H9 (cell line): ENCODE measurements around the gene GCLM. TPM values are rescaled to one million over a fixed set of nuclear protein-coding genes. Genes with fewer than 3 reads are reported as not detected.
"Not testable (repeated sequence)": the region's sequence is repeated elsewhere in the genome, so short reads cannot be mapped to it uniquely, and the experiment has no call there.

ENCODE experiments used
- DNase-seq: peaks from one replicate; pipeline ENCODE4 v3.0.0-alpha.2; 2017
- H2AFZ ChIP-seq: one replicate; pipeline ENCODE4 v1.6.1; 2013; ENCODE audit warnings: mild to moderate bottlenecking, low read length, control low read depth, moderate library complexity
- H2AK5ac ChIP-seq: 2 replicates; pipeline ENCODE4 v1.6.1; 2013; ENCODE audit warnings: low read length, control low read depth, mixed read lengths; ENCODE audit not compliant: insufficient read length
- H2BK120ac ChIP-seq: one replicate; pipeline ENCODE4 v1.6.1; 2013; ENCODE audit warnings: low read depth, mild to moderate bottlenecking, low read length, control low read depth, inconsistent platforms; ENCODE audit not compliant: poor library complexity, severe bottlenecking
- H2BK12ac ChIP-seq: 2 replicates; pipeline ENCODE4 v1.6.1; 2013; ENCODE audit warnings: low read length, control low read depth, mixed read lengths, low read depth; ENCODE audit not compliant: insufficient read length
- H2BK15ac ChIP-seq: 2 replicates; pipeline ENCODE4 v1.6.1; 2013; ENCODE audit warnings: low read depth, low read length, control low read depth
- H2BK20ac ChIP-seq: one replicate; pipeline ENCODE4 v1.6.1; 2013; ENCODE audit warnings: low read depth, mild to moderate bottlenecking, low read length, control low read depth, inconsistent platforms; ENCODE audit not compliant: poor library complexity, severe bottlenecking
- H2BK5ac ChIP-seq: 2 replicates; pipeline ENCODE4 v1.6.1; 2013; ENCODE audit warnings: low read length, control low read depth, mixed read lengths; ENCODE audit not compliant: insufficient read length
- H3K14ac ChIP-seq: 2 replicates; pipeline ENCODE4 v1.6.1; 2013; ENCODE audit warnings: low read length, control low read depth; ENCODE audit not compliant: insufficient read depth
- H3K18ac ChIP-seq: 2 replicates; pipeline ENCODE4 v1.6.1; 2013; ENCODE audit warnings: low read depth, mild to moderate bottlenecking, mixed read lengths, low read length, control low read depth; ENCODE audit not compliant: insufficient read length
- H3K23ac ChIP-seq: 2 replicates; pipeline ENCODE4 v1.6.1; 2013; ENCODE audit warnings: low read length, control low read depth, mixed read lengths, low read depth; ENCODE audit not compliant: insufficient read length
- H3K23me2 ChIP-seq: 2 replicates; pipeline ENCODE4 v1.6.1; 2013; ENCODE audit warnings: low read depth, mild to moderate bottlenecking, mixed read lengths, low read length, control low read depth; ENCODE audit not compliant: insufficient read length, poor library complexity, severe bottlenecking
- H3K27ac ChIP-seq: 2 replicates; pipeline ENCODE4 v1.5.1; 2013; ENCODE audit warnings: low read length, control low read depth, mixed read lengths, low read depth; ENCODE audit not compliant: insufficient read length
- H3K27me3 ChIP-seq: 2 replicates; pipeline ENCODE4 v1.6.1; 2013; ENCODE audit warnings: low read length, control low read depth, inconsistent platforms; ENCODE audit not compliant: insufficient read depth
- H3K4ac ChIP-seq: 2 replicates; pipeline ENCODE4 v1.6.1; 2013; ENCODE audit warnings: low read depth, mild to moderate bottlenecking, control low read depth, inconsistent platforms, low read length, moderate library complexity
- H3K4me1 ChIP-seq: 2 replicates; pipeline ENCODE4 v1.6.1; 2013; ENCODE audit warnings: low read length, control low read depth, inconsistent platforms; ENCODE audit not compliant: insufficient read depth
- H3K4me2 ChIP-seq: 2 replicates; pipeline ENCODE4 v1.6.1; 2013; ENCODE audit warnings: low read length, control low read depth, mixed read lengths; ENCODE audit not compliant: insufficient read length, insufficient read depth
- H3K56ac ChIP-seq: 2 replicates; pipeline ENCODE4 v1.6.1; 2013; ENCODE audit warnings: low read depth, mild to moderate bottlenecking, mixed read lengths, low read length, control low read depth; ENCODE audit not compliant: insufficient read length
- H3K79me1 ChIP-seq: 2 replicates; pipeline ENCODE4 v1.6.1; 2013; ENCODE audit warnings: low read depth, mild to moderate bottlenecking, moderate library complexity, low read length, control low read depth, inconsistent platforms; ENCODE audit not compliant: insufficient read depth, poor library complexity, severe bottlenecking
- H3K79me2 ChIP-seq: 2 replicates; pipeline ENCODE4 v1.6.1; 2013; ENCODE audit warnings: low read length, control low read depth, inconsistent platforms; ENCODE audit not compliant: insufficient read depth
- H3K9ac ChIP-seq: 2 replicates; pipeline ENCODE4 v1.6.1; 2013; ENCODE audit warnings: low read length, control low read depth, mixed read lengths; ENCODE audit not compliant: insufficient read length; ENCODE audit errors: extremely low read depth
- H3K9me3 ChIP-seq: one replicate; pipeline ENCODE4 v1.6.1; 2013; ENCODE audit warnings: low read depth, low read length, inconsistent platforms; ENCODE audit not compliant: control insufficient read depth
- H3T11ph ChIP-seq: one replicate; pipeline ENCODE4 v1.6.1; 2013; ENCODE audit warnings: mild to moderate bottlenecking, low read length, control low read depth, inconsistent platforms
- H4K20me1 ChIP-seq: one replicate; pipeline ENCODE4 v1.6.1; 2013; ENCODE audit not compliant: control insufficient read depth, insufficient read length, insufficient read depth
- H4K5ac ChIP-seq: 2 replicates; pipeline ENCODE4 v1.6.1; 2013; ENCODE audit warnings: low read depth, mild to moderate bottlenecking, mixed read lengths, low read length, control low read depth; ENCODE audit not compliant: insufficient read length
- H4K8ac ChIP-seq: replicated peaks from 2 replicates; pipeline ENCODE4 v1.6.1; 2013; ENCODE audit warnings: low read length, control low read depth, mixed read lengths, low read depth; ENCODE audit not compliant: insufficient read length
- H4K91ac ChIP-seq: 2 replicates; pipeline ENCODE4 v1.6.1; 2013; ENCODE audit warnings: low read depth, mild to moderate bottlenecking, moderate library complexity, mixed read lengths, low read length, control low read depth; ENCODE audit not compliant: insufficient read length
- H3K27ac Mint-ChIP-seq, 3 experiments: 2 replicates in 2 of 3; 3 replicates in 1 of 3; pipeline ENCODE4 v1.8.0; 2020 to 2021; ENCODE audit warnings: mixed read lengths in 3 of 3, mild to moderate bottlenecking in 1 of 3, moderate library complexity in 1 of 3
- H3K27me3 Mint-ChIP-seq: 2 replicates; pipeline ENCODE4 v1.8.0; 2021; ENCODE audit warnings: low read depth, mild to moderate bottlenecking, moderate library complexity, mixed read lengths
- H3K36me3 Mint-ChIP-seq, 3 experiments: 2 replicates in 2 of 3; 3 replicates in 1 of 3; pipeline ENCODE4 v1.8.0; 2020 to 2021; ENCODE audit warnings: low read depth in 3 of 3, mixed read lengths in 3 of 3; ENCODE audit not compliant: insufficient read depth in 1 of 3
- H3K4me1 Mint-ChIP-seq, 2 experiments: 2 replicates each; pipeline ENCODE4 v1.8.0; 2020; ENCODE audit warnings: mixed read lengths in 2 of 2
- H3K4me3 Mint-ChIP-seq, 2 experiments: 2 replicates in 1 of 2; 3 replicates in 1 of 2; pipeline ENCODE4 v1.8.0; 2020 to 2021; ENCODE audit warnings: mild to moderate bottlenecking in 2 of 2, mixed read lengths in 2 of 2, moderate library complexity in 1 of 2
- H3K9me3 Mint-ChIP-seq, 2 experiments: 2 replicates in 1 of 2; 3 replicates in 1 of 2; pipeline ENCODE4 v1.8.0; 2020; ENCODE audit warnings: mild to moderate bottlenecking in 2 of 2, mixed read lengths in 2 of 2, moderate library complexity in 1 of 2
- CTCF ChIP-seq: fragments of 200-600 bp; sonication (generic); conservative IDR thresholded peaks from 3 replicates; pipeline ENCODE4 v1.8.0; 2021; ENCODE audit warnings: antibody characterized with exemption, mild to moderate bottlenecking
- WGBS: extraction: QIAGEN DNeasy Blood & Tissue Kit; methylation state at CpG from one replicate; pipeline ENCODE4 v1.1.7; 2013; ENCODE audit warnings: missing lambda C conversion rate, low lambda C conversion rate, mixed read lengths; ENCODE audit not compliant: insufficient read length; ENCODE audit errors: extremely low coverage; 5-methylcytosine and 5-hydroxymethylcytosine counted together
- total RNA-seq: library from RNA; stranded (reverse); gene quantifications from 2 replicates; pipeline ENCODE4 v1.2.1, GENCODE V29; 2021

The GCLM gene
- total RNA-seq, 1 experiment from 2014 or later: 14.9 TPM

GRCh38 chr1:93955765-93956164 is 46.5 kb upstream of the GCLM start:
- WGBS: no CpG with 5 or more reads among the region's 1 CpG
- Histone ChIP-seq H2BK15ac (no peak overlapping the region), H3K14ac (no peak overlapping the region), H3K23ac (no peak overlapping the region), H3K79me1 (no peaks in the 10 kb centered on the region), H3K4ac (no peak overlapping the region), H3K23me2 (no peaks in the 10 kb centered on the region), H2BK20ac (no peak overlapping the region), H2BK12ac (no peak overlapping the region), H2BK5ac (no peak overlapping the region), H3K27me3 (no peaks in the 10 kb centered on the region), H3K4me1 (no peaks in the 10 kb centered on the region), H2AK5ac (no peak overlapping the region), H3K27ac (no peak overlapping the region), H3K18ac (no peak overlapping the region), H3T11ph (no peak overlapping the region), H3K56ac (no peak overlapping the region), H3K9me3 (no peaks in the 10 kb centered on the region), H4K8ac (no peak overlapping the region), H4K91ac (no peak overlapping the region), H2BK120ac (no peak overlapping the region), H4K20me1 (no peaks in the 10 kb centered on the region), H2AFZ (no peak overlapping the region), H4K5ac (no peak overlapping the region), H3K79me2 (no peaks in the 10 kb centered on the region), H3K4me2 (no peak overlapping the region), H3K9ac (no peak overlapping the region)
- Mint-ChIP-seq H3K27me3 (peaks cover 7% of the 10 kb centered on the region), H3K9me3 (peaks cover 33 to 39% of the 10 kb centered on the region in 2 experiments), H3K4me3 (no peak overlapping the region), H3K4me1 (no peaks in the 10 kb centered on the region), H3K27ac (no peak overlapping the region), H3K36me3 (peaks cover 3 to 34% (median 18%) of the 10 kb centered on the region in 3 experiments; a peak in 6 of 7 replicates)
- TF ChIP-seq CTCF: no peak
- DNase-seq: no peak

GRCh38 chr1:93947002-93947686 is 37.9 kb upstream of the GCLM start:
- H2BK5ac ChIP-seq, H3K9ac ChIP-seq, H3K9me3 ChIP-seq, H3K27me3 Mint-ChIP-seq, H3K18ac ChIP-seq, H3K27ac Mint-ChIP-seq, H2BK12ac ChIP-seq, H2BK20ac ChIP-seq, H3K56ac ChIP-seq, DNase-seq, H3K4me3 Mint-ChIP-seq, H3K4ac ChIP-seq, H3K79me1 ChIP-seq, H2AFZ ChIP-seq, H3K27me3 ChIP-seq, H4K91ac ChIP-seq, H3K14ac ChIP-seq, H2AK5ac ChIP-seq, H3K4me2 ChIP-seq, H3K4me1 ChIP-seq, H2BK120ac ChIP-seq, H3T11ph ChIP-seq, H3K27ac ChIP-seq, H4K5ac ChIP-seq, H4K8ac ChIP-seq, H3K23ac ChIP-seq, H3K79me2 ChIP-seq, H2BK15ac ChIP-seq, H3K4me1 Mint-ChIP-seq, H4K20me1 ChIP-seq, H3K23me2 ChIP-seq: not testable (repeated sequence)
- WGBS: no CpG with 5 or more reads among the region's 2 CpGs
- Mint-ChIP-seq H3K9me3 (peaks cover 32 to 36% of the 10 kb centered on the region in 2 experiments), H3K36me3 (peaks cover 5 to 20% (median 13%) of the 10 kb centered on the region in 3 experiments)
